Transverse colon (tissue), 4 donors: ENCODE data around the gene RFTN1. TPM values are rescaled to one million over a fixed set of nuclear protein-coding genes. Genes with fewer than 3 reads are reported as not detected.
A peak's percentile ranks its signal among the peaks of the same experiment; 100 is the strongest.

Source experiments
- DNase-seq: peaks from one replicate; pipeline ENCODE4 v3.0.0-alpha.2; 2019
- H3K27ac ChIP-seq, 4 donors: fragments of 200-600 bp; sonication (generic); 2 replicates each; pipeline ENCODE4 v1.5.1; 2016 to 2018; ENCODE audit warnings: inconsistent platforms in 4 of 4
- H3K27me3 ChIP-seq: fragments of 200-600 bp; sonication (generic); 2 replicates; pipeline ENCODE4 v1.5.1; 2017; ENCODE audit warnings: inconsistent platforms
- H3K36me3 ChIP-seq, 4 donors: fragments of 200-600 bp; sonication (generic); 2 replicates each; pipeline ENCODE4 v1.5.1; 2017 to 2019; ENCODE audit warnings: inconsistent platforms in 4 of 4
- H3K4me1 ChIP-seq, 4 donors: fragments of 200-600 bp; sonication (generic); 2 replicates each; pipeline ENCODE4 v1.5.1; 2017 to 2020; ENCODE audit warnings: inconsistent platforms in 4 of 4
- H3K4me3 ChIP-seq, 4 donors: fragments of 200-600 bp; sonication (generic); 1 replicate in 1 of 4; 2 replicates in 3 of 4; pipeline versions ENCODE4 v1.5.1 to v1.6.1; 2017 to 2019; ENCODE audit warnings: inconsistent platforms in 4 of 4
- H3K9me3 ChIP-seq, 2 donors: fragments of 200-600 bp; sonication (generic); 2 replicates each; pipeline ENCODE4 v1.5.1; 2017 to 2019; ENCODE audit warnings: inconsistent platforms in 2 of 2
- EP300 ChIP-seq: sonication (generic); formaldehyde crosslinking; IDR thresholded peaks from one replicate; pipeline ENCODE4 v1.6.1; 2017; ENCODE audit warnings: antibody characterized with exemption, low read depth
- POLR2A ChIP-seq: fragments of 450-650 bp; IDR thresholded peaks from one replicate; pipeline ENCODE4 v1.6.1; 2016; ENCODE audit warnings: antibody characterized with exemption, mild to moderate bottlenecking, moderate library complexity
- POLR2AphosphoS5 ChIP-seq, 3 donors: sonication (generic); formaldehyde crosslinking; IDR thresholded peaks; one replicate each; pipeline ENCODE4 v1.6.1; 2016; ENCODE audit warnings: antibody characterized with exemption in 3 of 3
- WGBS, 2 donors: methylation state at CpG; one replicate each; pipeline ENCODE4 v1.1.5; 2018; ENCODE audit warnings: low coverage in 1 of 2; 5-methylcytosine and 5-hydroxymethylcytosine counted together
- in situ Hi-C, 4 donors: fragments of 200-750 bp; cut with MboI; loops; one replicate each; pipeline versions ENCODE4 v1.15.0 to v1.15.1; 2017; ENCODE audit warnings: low sequenced_read_pairs in 3 of 4, low pct_ligation_motif_present in 1 of 4, low pct_unique_long_range_greater_than_20kb in 1 of 4
- intact Hi-C: fragments of 100-400 bp; cut with DNase I; formaldehyde crosslinking; loops from one replicate; pipeline ENCODE4 v1.15.1; 2023; ENCODE audit warnings: low total_unique reads
- total RNA-seq, 4 donors: library from RNA; depleted of rRNA; stranded (reverse); fragments of >200 nt; gene quantifications; one replicate each; pipeline ENCODE4 v1.1.0, GENCODE V29; 2016
- TF ChIP-seq, protein P1 (sequence below), 5 experiments: fragments of 200-600 bp in 3 of 5; fragments of 450-650 bp in 2 of 5; sonication (generic) in 3 of 5; IDR thresholded peaks; 1 replicate in 2 of 5; 2 replicates in 3 of 5; pipeline ENCODE4 v1.5.1; 2016 to 2017; ENCODE audit warnings: antibody characterized with exemption in 5 of 5, inconsistent platforms in 3 of 5, mild to moderate bottlenecking in 2 of 5, moderate library complexity in 1 of 5

The RFTN1 gene
- total RNA-seq, 4 donors from 2014 or later: 6.7 to 25.7 (median 15.7) TPM

DNA sequence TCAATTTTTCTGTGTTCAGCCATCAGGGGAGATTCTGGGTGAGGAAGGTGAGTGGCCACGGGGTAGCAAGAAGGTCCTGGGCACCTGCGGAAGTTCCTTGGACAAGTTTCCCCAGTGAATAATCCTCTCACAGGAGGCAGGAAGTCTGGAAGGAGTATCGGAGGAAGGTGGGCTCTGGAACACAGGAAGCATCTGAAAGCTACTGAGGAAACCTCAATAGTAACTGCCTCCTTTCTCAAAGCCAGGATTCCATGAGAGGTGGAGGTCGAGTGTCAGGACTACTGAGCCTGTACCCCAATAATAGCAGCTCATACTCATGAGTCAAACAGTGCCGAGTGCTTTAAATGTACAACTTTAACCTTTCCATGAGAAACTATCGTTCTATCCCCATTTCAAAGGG lies 137.6 kb downstream of the RFTN1 start:
- intact Hi-C loops (no loop called here), in situ Hi-C loops (no loop called here)
- no peaks in the 10 kb centered on the region for H3K27me3 ChIP-seq
- no peaks in the 10 kb centered on the region for H3K9me3 ChIP-seq
- H3K27ac ChIP-seq: no peak overlapping the region
- no peak for DNase-seq
- H3K4me1 ChIP-seq: peaks cover 0 to 24% (median 3%) of the 10 kb centered on the region in 4 donors
- no peak for TF ChIP-seq EP300
- TF ChIP-seq, protein P1, sequence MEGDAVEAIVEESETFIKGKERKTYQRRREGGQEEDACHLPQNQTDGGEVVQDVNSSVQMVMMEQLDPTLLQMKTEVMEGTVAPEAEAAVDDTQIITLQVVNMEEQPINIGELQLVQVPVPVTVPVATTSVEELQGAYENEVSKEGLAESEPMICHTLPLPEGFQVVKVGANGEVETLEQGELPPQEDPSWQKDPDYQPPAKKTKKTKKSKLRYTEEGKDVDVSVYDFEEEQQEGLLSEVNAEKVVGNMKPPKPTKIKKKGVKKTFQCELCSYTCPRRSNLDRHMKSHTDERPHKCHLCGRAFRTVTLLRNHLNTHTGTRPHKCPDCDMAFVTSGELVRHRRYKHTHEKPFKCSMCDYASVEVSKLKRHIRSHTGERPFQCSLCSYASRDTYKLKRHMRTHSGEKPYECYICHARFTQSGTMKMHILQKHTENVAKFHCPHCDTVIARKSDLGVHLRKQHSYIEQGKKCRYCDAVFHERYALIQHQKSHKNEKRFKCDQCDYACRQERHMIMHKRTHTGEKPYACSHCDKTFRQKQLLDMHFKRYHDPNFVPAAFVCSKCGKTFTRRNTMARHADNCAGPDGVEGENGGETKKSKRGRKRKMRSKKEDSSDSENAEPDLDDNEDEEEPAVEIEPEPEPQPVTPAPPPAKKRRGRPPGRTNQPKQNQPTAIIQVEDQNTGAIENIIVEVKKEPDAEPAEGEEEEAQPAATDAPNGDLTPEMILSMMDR (IDR thresholded peaks at IDR 0.05): no peak
- TF ChIP-seq POLR2AphosphoS5 (IDR thresholded peaks at IDR 0.05): no peak
- TF ChIP-seq POLR2A: no peak
- no peaks in the 10 kb centered on the region for H3K36me3 ChIP-seq
- WGBS, 2 donors: 72 to 92% methylated on average over 2 to 6 of the region's 6 CpGs
- H3K4me3 ChIP-seq: no peak overlapping the region

DNA sequence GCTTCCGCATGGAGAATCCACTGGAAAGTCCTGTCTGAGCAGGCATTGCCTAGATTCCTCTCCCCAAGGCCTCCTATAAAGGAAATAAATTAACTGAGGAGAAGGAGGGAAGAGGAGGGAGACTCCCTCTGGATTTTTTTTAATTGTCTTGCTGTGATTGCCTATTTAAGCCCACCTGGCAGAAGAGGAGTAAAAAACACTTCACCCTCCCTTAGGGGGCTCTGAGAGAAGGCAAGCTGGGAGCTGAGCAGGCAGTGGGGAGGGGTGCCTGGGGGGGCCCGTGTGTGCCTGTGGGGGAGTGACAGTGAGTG lies 138.6 kb downstream of the RFTN1 start:
- H3K27ac ChIP-seq: no peak overlapping the region
- in situ Hi-C loops: no loop called here
- whole genome bisulfite sequencing, 2 donors: 40 to 55% methylated on average over 1 to 2 of the region's 2 CpGs

DNA sequence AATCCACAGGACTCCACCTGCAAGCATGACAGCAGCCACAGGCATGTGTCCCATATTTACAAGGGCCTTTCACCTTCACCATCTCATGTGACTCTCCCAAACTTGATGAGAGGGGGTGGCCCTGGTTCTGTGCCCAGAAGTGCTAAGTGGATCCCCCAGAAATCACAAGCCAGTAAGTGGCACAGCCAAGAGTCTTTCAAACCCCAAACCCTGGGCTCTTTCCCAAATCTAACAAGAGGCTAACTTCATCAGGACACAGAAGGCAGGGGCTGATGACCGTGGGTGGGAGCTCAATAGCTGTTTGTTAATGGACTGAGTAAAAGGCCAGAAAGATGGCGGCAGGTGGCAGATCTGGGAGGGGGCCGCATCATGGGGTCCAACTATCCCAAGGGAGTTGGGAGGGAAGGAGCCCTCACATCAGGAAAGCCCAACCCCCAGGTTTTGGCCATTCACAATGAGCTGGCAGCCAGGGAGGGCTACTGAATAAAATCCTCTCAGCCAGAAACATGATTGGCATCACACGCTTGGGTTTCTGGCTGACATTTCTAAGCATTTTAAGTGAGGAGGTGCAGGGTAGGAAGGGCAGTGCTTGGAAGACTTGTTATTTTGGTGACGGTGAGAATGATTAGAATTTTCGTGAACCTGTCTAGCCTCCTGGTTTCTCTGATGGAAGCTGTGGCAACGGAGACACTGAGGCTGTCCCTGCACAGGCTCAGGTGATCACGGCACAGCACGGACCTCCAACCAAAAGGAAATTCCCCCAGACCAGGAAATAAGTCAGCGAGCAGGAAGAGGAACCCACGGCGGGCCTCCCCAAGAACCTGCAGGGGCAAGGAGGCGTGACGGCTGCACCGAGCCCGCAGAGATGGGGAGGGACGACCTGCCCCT lies 139.2 kb downstream of the RFTN1 start:
- no peak for DNase-seq
- H3K4me3 ChIP-seq: no peak overlapping the region
- 79 to 92% methylated on average over 2 to 17 of the region's 17 CpGs for WGBS, 2 donors
- intact Hi-C loops (no loop called here), in situ Hi-C loops (no loop called here)
- H3K27ac ChIP-seq: no peak overlapping the region
- H3K27me3 ChIP-seq: no peaks in the 10 kb centered on the region
- TF ChIP-seq POLR2A (no peak), POLR2AphosphoS5 (IDR thresholded peaks at IDR 0.05) (no peak), EP300 (no peak)
- TF ChIP-seq, protein P1 (IDR thresholded peaks at IDR 0.05): no peak
- H3K9me3 ChIP-seq: no peaks in the 10 kb centered on the region
- H3K36me3 ChIP-seq: no peaks in the 10 kb centered on the region
- peaks cover 0 to 29% (median 5%) of the 10 kb centered on the region in 4 donors for H3K4me1 ChIP-seq

More for the DNA sequence above, 138.6 kb downstream of the RFTN1 start:
- TF ChIP-seq POLR2AphosphoS5 (IDR thresholded peaks at IDR 0.05) (no peak), POLR2A (no peak), EP300 (no peak)
- TF ChIP-seq, protein P1 (IDR thresholded peaks at IDR 0.05): no peak
- no peak overlapping the region for H3K4me3 ChIP-seq
- no peaks in the 10 kb centered on the region for H3K27me3 ChIP-seq
- intact Hi-C loops: no loop called here
- H3K4me1 ChIP-seq: peaks cover 0 to 29% (median 5%) of the 10 kb centered on the region in 4 donors
- no peaks in the 10 kb centered on the region for H3K36me3 ChIP-seq
- DNase-seq: no peak
- H3K9me3 ChIP-seq: no peaks in the 10 kb centered on the region

DNA sequence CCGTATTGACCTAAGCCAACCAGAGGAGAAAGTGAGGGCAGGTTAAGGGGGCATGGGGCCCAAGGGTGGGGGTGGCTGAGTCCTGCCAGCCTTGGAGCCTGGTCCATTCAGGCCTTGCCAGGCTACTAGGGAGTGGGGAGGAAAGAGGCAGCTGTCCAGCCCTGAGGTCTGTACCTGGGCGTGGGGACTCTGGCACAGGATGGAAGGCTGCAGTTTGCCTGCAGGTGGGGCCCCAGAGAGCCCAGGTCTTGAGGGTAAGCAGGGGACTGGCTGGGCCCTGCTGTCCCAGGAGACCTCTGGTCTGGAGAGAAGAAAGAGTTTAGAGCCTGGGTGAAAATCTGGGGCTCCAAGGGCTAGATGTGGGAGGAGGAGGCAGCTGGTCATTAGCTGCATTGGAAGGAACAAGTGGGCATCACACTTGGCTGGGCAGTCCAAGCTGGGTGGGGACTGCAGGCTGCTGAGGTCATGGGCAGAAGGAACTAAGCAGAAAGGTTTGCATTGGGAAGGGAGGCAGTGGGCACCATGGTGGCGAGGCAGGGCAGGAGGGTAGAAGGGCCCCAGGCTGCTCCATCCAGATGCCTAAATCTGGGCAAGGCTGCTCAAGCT lies 140.1 kb downstream of the RFTN1 start:
- in situ Hi-C loops: no loop called here
- H3K9me3 ChIP-seq: no peaks in the 10 kb centered on the region
- H3K36me3 ChIP-seq: no peaks in the 10 kb centered on the region

More for the DNA sequence above, 140.1 kb downstream of the RFTN1 start:
- H3K27me3 ChIP-seq: no peaks in the 10 kb centered on the region
- no peak for DNase-seq
- intact Hi-C loops: no loop called here
- peaks cover 0 to 29% (median 5%) of the 10 kb centered on the region in 4 donors for H3K4me1 ChIP-seq
- TF ChIP-seq POLR2AphosphoS5 (IDR thresholded peaks at IDR 0.05): no peak
- no peak for TF ChIP-seq EP300
- TF ChIP-seq POLR2A: no peak
- TF ChIP-seq, protein P1 (IDR thresholded peaks at IDR 0.05): no peak
- H3K4me3 ChIP-seq: no peak overlapping the region
- 70 to 86% methylated on average over 2 to 3 of the region's 3 CpGs for WGBS, 2 donors
- peak overlapping the region in 3 of 4 donors; percentile 9 to 53 (median 52) for H3K27ac ChIP-seq
